IMR-90 (cell line): ENCODE measurements around the gene TRMT1L. TPM values are rescaled to one million over a fixed set of nuclear protein-coding genes. Genes with fewer than 3 reads are reported as not detected.
A peak's percentile ranks its signal among the peaks of the same experiment; 100 is the strongest.

Experiments
- ATAC-seq: fragments of 200-7000 bp; cut with Tn5 transposase; 2 replicates; pipeline ENCODE4 v1.9.1; 2020; ENCODE audit warnings: low read depth, mild to moderate bottlenecking, moderate library complexity
- BruUV-seq: library from RNA; stranded (reverse); fragments of 400-500 nt; replicated peaks from 2 replicates; lab custom pipeline; 2021; lab: Mats Ljungman, UMichigan
- CTCF ChIA-PET: fragments of 300-600 bp; formaldehyde crosslinking; extraction: SDS; loops from one replicate; lab custom pipeline; 2021; ENCODE audit warnings: antibody characterized with exemption; lab: Yijun Ruan, JAX
- POLR2A ChIA-PET: fragments of 300-600 bp; sonication (Branson Sonifier 250); formaldehyde crosslinking; loops from one replicate; lab custom pipeline; 2022; ENCODE audit warnings: antibody characterized with exemption; ENCODE audit not compliant: unreplicated experiment; lab: Charles Lee
- DNase-seq: peaks from one replicate; pipeline ENCODE4 v3.0.0; 2013
- H2AFZ ChIP-seq: replicated peaks from 2 replicates; pipeline ENCODE3; 2013; ENCODE audit warnings: low read length, mild to moderate bottlenecking; ENCODE audit not compliant: poor library complexity
- H2AK5ac ChIP-seq: 2 replicates; pipeline ENCODE4 v1.6.1; 2013; ENCODE audit warnings: low read depth, low read length, inconsistent platforms
- H2AK9ac ChIP-seq: replicated peaks from 2 replicates; pipeline ENCODE3; 2013; ENCODE audit warnings: mild to moderate bottlenecking, low read depth, low read length, moderate library complexity; ENCODE audit not compliant: poor library complexity
- H2BK120ac ChIP-seq: 2 replicates; pipeline ENCODE4 v1.6.1; 2013; ENCODE audit warnings: low read depth, low read length, inconsistent platforms
- H2BK15ac ChIP-seq: 3 replicates; pipeline ENCODE4 v1.6.1; 2013; ENCODE audit warnings: low read depth, low read length, inconsistent platforms
- H2BK20ac ChIP-seq: 2 replicates; pipeline ENCODE4 v1.6.1; 2013; ENCODE audit warnings: low read depth, mild to moderate bottlenecking, inconsistent platforms, low read length, moderate library complexity
- H2BK5ac ChIP-seq: 2 replicates; pipeline ENCODE4 v1.6.1; 2013; ENCODE audit warnings: mild to moderate bottlenecking, low read depth, low read length, inconsistent platforms; ENCODE audit not compliant: poor library complexity, severe bottlenecking
- H3K14ac ChIP-seq: replicated peaks from 2 replicates; pipeline ENCODE4 v1.6.1; 2013; ENCODE audit warnings: low read depth, low read length, inconsistent platforms
- H3K18ac ChIP-seq: 2 replicates; pipeline ENCODE4 v1.6.1; 2013; ENCODE audit warnings: low read depth, low read length, control low read depth
- H3K23ac ChIP-seq: 2 replicates; pipeline ENCODE4 v1.6.1; 2013; ENCODE audit warnings: low read depth, low read length, inconsistent platforms
- H3K27ac ChIP-seq: 2 replicates; pipeline ENCODE4 v1.5.1; 2013; ENCODE audit warnings: mild to moderate bottlenecking, control low read depth, low read length; ENCODE audit not compliant: insufficient read depth
- H3K27me3 ChIP-seq: 2 replicates; pipeline ENCODE4 v1.6.1; 2013; ENCODE audit warnings: low read length; ENCODE audit not compliant: control insufficient read depth, insufficient read depth
- H3K36me3 ChIP-seq: 2 replicates; pipeline ENCODE4 v1.6.1; 2013; ENCODE audit warnings: low read length, mixed read lengths; ENCODE audit not compliant: control insufficient read depth, insufficient read depth
- H3K4ac ChIP-seq: 2 replicates; pipeline ENCODE4 v1.6.1; 2013; ENCODE audit warnings: low read depth, low read length, inconsistent platforms
- H3K4me1 ChIP-seq: 2 replicates; pipeline ENCODE4 v1.6.1; 2013; ENCODE audit warnings: low read length, mixed read lengths; ENCODE audit not compliant: control insufficient read depth, insufficient read depth
- H3K4me2 ChIP-seq: 2 replicates; pipeline ENCODE4 v1.6.1; 2013; ENCODE audit warnings: low read depth, mild to moderate bottlenecking, control low read depth, low read length, moderate library complexity
- H3K4me3 ChIP-seq: 2 replicates; pipeline ENCODE4 v1.5.1; 2013; ENCODE audit warnings: low read depth, mild to moderate bottlenecking, control low read depth, low read length, moderate library complexity; ENCODE audit not compliant: insufficient read depth
- H3K56ac ChIP-seq: 2 replicates; pipeline ENCODE4 v1.6.1; 2013; ENCODE audit warnings: low read length, inconsistent platforms; ENCODE audit not compliant: insufficient read depth; ENCODE audit errors: extremely low read depth
- H3K79me1 ChIP-seq, 2 experiments: 2 replicates each; pipeline ENCODE4 v1.6.1; 2013; ENCODE audit warnings: low read length in 2 of 2, inconsistent platforms in 1 of 2, low read depth in 1 of 2
- H3K9ac ChIP-seq: 2 replicates; pipeline ENCODE4 v1.6.1; 2013; ENCODE audit warnings: low read depth, low read length, control low read depth
- H3K9me1 ChIP-seq: 2 replicates; pipeline ENCODE4 v1.6.1; 2013; ENCODE audit warnings: low read length, inconsistent platforms; ENCODE audit not compliant: insufficient read depth
- H3K9me3 ChIP-seq: 2 replicates; pipeline ENCODE4 v1.6.1; 2013; ENCODE audit warnings: low read length; ENCODE audit not compliant: control insufficient read depth, insufficient read depth
- H4K20me1 ChIP-seq: 2 replicates; pipeline ENCODE4 v1.6.1; 2013; ENCODE audit warnings: low read length, inconsistent platforms; ENCODE audit not compliant: insufficient read depth
- H4K5ac ChIP-seq: 2 replicates; pipeline ENCODE4 v1.6.1; 2013; ENCODE audit warnings: mild to moderate bottlenecking, low read depth, low read length, control low read depth
- H4K8ac ChIP-seq, 2 experiments: 2 replicates each; pipeline ENCODE4 v1.6.1; 2013; ENCODE audit warnings: low read depth in 2 of 2, low read length in 2 of 2, control low read depth in 1 of 2, inconsistent platforms in 1 of 2
- H4K91ac ChIP-seq: 2 replicates; pipeline ENCODE4 v1.6.1; 2013; ENCODE audit warnings: low read depth, low read length, inconsistent platforms; ENCODE audit not compliant: insufficient read depth
- CTCF ChIP-seq: conservative IDR thresholded peaks from 2 replicates; pipeline ENCODE4 v1.5.1; 2012; ENCODE audit warnings: mild to moderate bottlenecking, low read depth, low read length, improper control_type of control experiment
- RAD21 ChIP-seq: IDR thresholded peaks from 2 replicates; pipeline ENCODE4 v1.6.1; 2012; ENCODE audit warnings: low read length, improper control_type of control experiment
- SMC3 ChIP-seq: fragments of 150-350 bp; IDR thresholded peaks from 2 replicates; pipeline ENCODE4 v1.6.1; 2016; ENCODE audit warnings: low read depth, mild to moderate bottlenecking, antibody characterized with exemption, low read length, moderate library complexity
- USF2 ChIP-seq: fragments of 150-350 bp; IDR thresholded peaks from 2 replicates; pipeline ENCODE4 v1.6.1; 2017; ENCODE audit warnings: mild to moderate bottlenecking, antibody characterized with exemption, low read length, low read depth
- WGBS, 2 experiments: methylation state at CpG; one replicate each; pipeline versions ENCODE4 v1.1.5 to v1.1.7; 2013; ENCODE audit warnings: missing lambda C conversion rate in 2 of 2; ENCODE audit not compliant: insufficient read length in 1 of 2; ENCODE audit errors: extremely low coverage in 2 of 2; 5-methylcytosine and 5-hydroxymethylcytosine counted together
- dilution Hi-C: fragments of 300-500 bp; cut with HindIII; formaldehyde crosslinking; loops from one replicate; pipeline ENCODE4 v1.14.3; 2018; ENCODE audit warnings: low sequenced_read_pairs; ENCODE audit not compliant: unreplicated experiment
- in situ Hi-C: fragments of 300-500 bp; cut with MboI; formaldehyde crosslinking; loops from 3 replicates; pipeline ENCODE4 v1.14.3; 2019; ENCODE audit warnings: low sequenced_read_pairs, inconsistent platforms, mixed read lengths
- intact Hi-C: fragments of 100-400 bp; cut with micrococcal nuclease; formaldehyde crosslinking; loops from 2 replicates; pipeline ENCODE4 v1.10.0; 2022
- polyA plus RNA-seq, 3 experiments: library from polyadenylated mRNA; depleted of rRNA; stranded (reverse); fragments of >200 nt; gene quantifications; 2 replicates each; pipeline ENCODE4 v1.2.3, GENCODE V29; 2012; ENCODE audit warnings: low replicate concordance in 1 of 3
- total RNA-seq: library from RNA; depleted of rRNA; stranded (reverse); fragments of >200 nt; gene quantifications from 2 replicates; pipeline ENCODE4 v1.2.3, GENCODE V29; 2012

Gene TRMT1L
- total and polyA plus RNA-seq, 2 of the 4 experiments (the other 2 are of a cell fraction): 11.0 to 21.9 TPM

GRCh38 chr1:185170291-185170848 lies 13.6 kb upstream of the TRMT1L start:
- Histone ChIP-seq H4K20me1 (no peaks in the 10 kb centered on the region), H3K4ac (no peak overlapping the region), H2AK5ac (no peak overlapping the region), H3K9me3 (no peaks in the 10 kb centered on the region), H2BK20ac (no peak overlapping the region), H3K9me1 (no peaks in the 10 kb centered on the region), H4K8ac (no peak overlapping the region), H3K79me1 (no peaks in the 10 kb centered on the region), H3K4me3 (no peak overlapping the region), H3K56ac (no peak overlapping the region), H4K5ac (no peak overlapping the region), H2AFZ (peak overlapping the region; percentile 88), H3K27me3 (no peaks in the 10 kb centered on the region), H3K23ac (no peak overlapping the region), H3K18ac (no peak overlapping the region), H2BK15ac (no peak overlapping the region), H3K9ac (no peak overlapping the region), H2BK120ac (no peak overlapping the region), H3K27ac (no peak overlapping the region), H4K91ac (no peak overlapping the region), H3K4me1 (no peaks in the 10 kb centered on the region; the same call in 1 of the 2 replicates), H2AK9ac (no peak overlapping the region), H3K36me3 (peaks cover 1% of the 10 kb centered on the region; the same call in 1 of the 2 replicates), H3K14ac (no peak overlapping the region), H3K4me2 (0 out of 2 replicates have a peak overlapping the region, but pooled peaks have one; percentile 47), H2BK5ac (no peak overlapping the region)
- ATAC-seq (peak; percentile 90), DNase-seq (peak; percentile 67)
- WGBS, 2 experiments: no CpG with 5 or more reads among the region's 5 CpGs
- TF ChIP-seq RAD21 (peak; percentile 68), CTCF (peak; percentile 56), SMC3 (peak; percentile 68), USF2 (no peak)
- in situ Hi-C loops: loop anchor here (25.0 kb wide), 1 partner anchor 183 kb away; no protein-coding TSS in a partner anchor
- dilution Hi-C loops: no loop called here
- ChIA-PET CTCF (interaction anchor here (0.6 to 1.8 kb wide), 20 partner anchors 9 to 511 kb away, joined by 3 to 11 read pairs (median 4); partner anchors contain the start of gene SWT1), POLR2A (interaction anchor here (0.5 kb wide), 1 partner anchor 12 kb away, joined by 9 read pairs; no protein-coding TSS in a partner anchor)
- no TSS peak for BruUV-seq
- intact Hi-C loops: loop anchor here (1.0 to 5.0 kb wide), 4 partner anchors 123 to 502 kb away; partner anchors contain the start of gene RNF2
